Measurements from ENCODE around the gene MT1E.

MT1E gene

GRCh38 chr16:56675685-56676210 lies 50.2 kb downstream of the MT1E start:
- Mint-ChIP-seq H3K27ac (peak overlapping the region; percentile 30), H3K4me3 (peak overlapping the region; percentile 48), H3K4me1 (ENCODE audit: low read depth) (peaks cover 20% of the 10 kb centered on the region), H3K36me3 (ENCODE audit: low read depth) (no peaks in the 10 kb centered on the region), H3K27me3 (peaks cover 40% of the 10 kb centered on the region), H3K9me3 (no peaks in the 10 kb centered on the region)
- DNase-seq: peak; percentile 74
